ENCODE results near the gene TNFSF12.

- no peak for TF ChIP-seq CTCF (conservative IDR thresholded peaks at IDR 0.05; ENCODE audit: low read depth, low read length)
- TF ChIP-seq EZH2 (IDR thresholded peaks at IDR 0.05; ENCODE audit: low read length, unreplicated experiment) = no peak
- TF ChIP-seq EZH2phosphoT487 (IDR thresholded peaks at IDR 0.05; ENCODE audit: borderline replicate concordance, low read length) = no peak
Observed at GRCh38 chr17:7515911-7516610, 32.8 kb upstream of the TNFSF12 start.

Data from PC-3 (cell line).